Neural progenitor cell (in vitro differentiated cells): ENCODE data around the gene TMEM266. TPM values are rescaled to one million over a fixed set of nuclear protein-coding genes. Genes with fewer than 3 reads are reported as not detected.
"Not testable (repeated sequence)": the region's sequence is repeated elsewhere in the genome, so short reads cannot be mapped to it uniquely, and the experiment has no call there.

Experiments
- DNase-seq: peaks from one replicate; pipeline ENCODE4 v3.0.0-alpha.2; 2016; ENCODE audit warnings: low spot score
- H2AFZ ChIP-seq: fragments of 200-600 bp; sonication (generic); replicated peaks from 2 replicates; pipeline ENCODE4 v1.6.1; 2016; ENCODE audit warnings: antibody characterized with exemption
- H3F3A ChIP-seq: fragments of 200-600 bp; sonication (generic); 2 replicates; pipeline ENCODE4 v1.6.1; 2016; ENCODE audit warnings: antibody characterized with exemption, low read depth
- H3K27ac ChIP-seq: fragments of 200-600 bp; sonication (generic); 2 replicates; pipeline ENCODE4 v1.5.1; 2016; ENCODE audit warnings: mild to moderate bottlenecking
- H3K27me3 ChIP-seq: fragments of 200-600 bp; sonication (generic); 2 replicates; pipeline ENCODE4 v1.6.1; 2016; ENCODE audit warnings: mild to moderate bottlenecking, moderate library complexity
- H3K36me3 ChIP-seq: fragments of 200-600 bp; sonication (generic); 2 replicates; pipeline ENCODE4 v1.5.1; 2016
- H3K4me1 ChIP-seq: fragments of 200-600 bp; sonication (generic); 2 replicates; pipeline ENCODE4 v1.6.1; 2016; ENCODE audit warnings: mixed run types
- H3K4me2 ChIP-seq: fragments of 200-600 bp; sonication (generic); 2 replicates; pipeline ENCODE4 v1.6.1; 2016
- H3K4me3 ChIP-seq: fragments of 200-600 bp; sonication (generic); 2 replicates; pipeline ENCODE4 v1.5.1; 2016
- H3K79me2 ChIP-seq: fragments of 200-600 bp; sonication (generic); 2 replicates; pipeline ENCODE4 v1.6.1; 2016; ENCODE audit warnings: low read depth
- H3K9ac ChIP-seq: fragments of 200-600 bp; sonication (generic); 2 replicates; pipeline ENCODE4 v1.6.1; 2016
- H3K9me3 ChIP-seq: fragments of 200-600 bp; sonication (generic); 2 replicates; pipeline ENCODE4 v1.5.1; 2016; ENCODE audit warnings: low read depth
- H4K20me1 ChIP-seq: fragments of 200-600 bp; sonication (generic); 2 replicates; pipeline ENCODE4 v1.6.1; 2016; ENCODE audit warnings: low read depth
- H3K27ac Mint-ChIP-seq: 3 replicates; pipeline ENCODE4 v1.8.0; 2021; ENCODE audit warnings: mixed read lengths
- H3K27me3 Mint-ChIP-seq: 2 replicates; pipeline ENCODE4 v1.8.0; 2022; ENCODE audit warnings: low read depth, mild to moderate bottlenecking, inconsistent platforms, moderate library complexity, mixed read lengths; ENCODE audit not compliant: insufficient read depth
- H3K36me3 Mint-ChIP-seq: 3 replicates; pipeline ENCODE4 v1.8.0; 2021; ENCODE audit warnings: mixed read lengths
- H3K4me1 Mint-ChIP-seq: 3 replicates; pipeline ENCODE4 v1.8.0; 2021; ENCODE audit warnings: mixed read lengths
- H3K4me3 Mint-ChIP-seq: 3 replicates; pipeline ENCODE4 v1.8.0; 2021; ENCODE audit warnings: mild to moderate bottlenecking, moderate library complexity, mixed read lengths
- H3K9me3 Mint-ChIP-seq: 3 replicates; pipeline ENCODE4 v1.8.0; 2020; ENCODE audit warnings: mixed read lengths
- EZH2 ChIP-seq: fragments of 200-600 bp; sonication (generic); IDR thresholded peaks from 2 replicates; pipeline ENCODE4 v1.6.1; 2017; ENCODE audit warnings: antibody characterized with exemption, mild to moderate bottlenecking, moderate library complexity
- EZH2phosphoT487 ChIP-seq: fragments of 200-600 bp; sonication (generic); IDR thresholded peaks from 2 replicates; pipeline ENCODE4 v1.6.1; 2017; ENCODE audit warnings: antibody characterized with exemption
- total RNA-seq: library from RNA; depleted of rRNA; stranded (reverse); fragments of >200 nt; gene quantifications from 2 replicates; pipeline ENCODE4 v1.2.3, GENCODE V29; 2015; ENCODE audit warnings: low replicate concordance
- TF ChIP-seq, protein P1 (sequence below): fragments of 200-600 bp; sonication (generic); IDR thresholded peaks from 2 replicates; pipeline ENCODE4 v1.5.1; 2017; ENCODE audit warnings: antibody characterized with exemption, mild to moderate bottlenecking

The TMEM266 gene
- total RNA-seq, 1 donor from 2014 or later, result 0.43 TPM

GRCh38 chr15:76034111-76034510 is 25.7 kb upstream of the TMEM266 start:
- TF ChIP-seq EZH2 (no peak), EZH2phosphoT487 (no peak)
- TF ChIP-seq, protein P1, sequence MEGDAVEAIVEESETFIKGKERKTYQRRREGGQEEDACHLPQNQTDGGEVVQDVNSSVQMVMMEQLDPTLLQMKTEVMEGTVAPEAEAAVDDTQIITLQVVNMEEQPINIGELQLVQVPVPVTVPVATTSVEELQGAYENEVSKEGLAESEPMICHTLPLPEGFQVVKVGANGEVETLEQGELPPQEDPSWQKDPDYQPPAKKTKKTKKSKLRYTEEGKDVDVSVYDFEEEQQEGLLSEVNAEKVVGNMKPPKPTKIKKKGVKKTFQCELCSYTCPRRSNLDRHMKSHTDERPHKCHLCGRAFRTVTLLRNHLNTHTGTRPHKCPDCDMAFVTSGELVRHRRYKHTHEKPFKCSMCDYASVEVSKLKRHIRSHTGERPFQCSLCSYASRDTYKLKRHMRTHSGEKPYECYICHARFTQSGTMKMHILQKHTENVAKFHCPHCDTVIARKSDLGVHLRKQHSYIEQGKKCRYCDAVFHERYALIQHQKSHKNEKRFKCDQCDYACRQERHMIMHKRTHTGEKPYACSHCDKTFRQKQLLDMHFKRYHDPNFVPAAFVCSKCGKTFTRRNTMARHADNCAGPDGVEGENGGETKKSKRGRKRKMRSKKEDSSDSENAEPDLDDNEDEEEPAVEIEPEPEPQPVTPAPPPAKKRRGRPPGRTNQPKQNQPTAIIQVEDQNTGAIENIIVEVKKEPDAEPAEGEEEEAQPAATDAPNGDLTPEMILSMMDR, result no peak
- Histone ChIP-seq H4K20me1 (no peaks in the 10 kb centered on the region), H3K9me3 (no peaks in the 10 kb centered on the region), H3K4me1 (peaks cover 32% of the 10 kb centered on the region), H2AFZ (no peak overlapping the region), H3K27me3 (no peaks in the 10 kb centered on the region), H3F3A (no peaks in the 10 kb centered on the region), H3K36me3 (no peaks in the 10 kb centered on the region), H3K79me2 (no peaks in the 10 kb centered on the region), H3K4me3 (no peak overlapping the region), H3K4me2 (peak overlapping the region; percentile 7), H3K27ac (no peak overlapping the region), H3K9ac (no peak overlapping the region)
- no peak overlapping the region for H3K27ac Mint-ChIP-seq
- H3K4me1 Mint-ChIP-seq, result peaks cover 18% of the 10 kb centered on the region
- H3K4me3 Mint-ChIP-seq, result no peak overlapping the region
- peaks cover 2% of the 10 kb centered on the region for H3K27me3 Mint-ChIP-seq
- H3K9me3 Mint-ChIP-seq, result peaks cover 7% of the 10 kb centered on the region
- H3K36me3 Mint-ChIP-seq, result no peaks in the 10 kb centered on the region
- no peak for DNase-seq

DNA sequence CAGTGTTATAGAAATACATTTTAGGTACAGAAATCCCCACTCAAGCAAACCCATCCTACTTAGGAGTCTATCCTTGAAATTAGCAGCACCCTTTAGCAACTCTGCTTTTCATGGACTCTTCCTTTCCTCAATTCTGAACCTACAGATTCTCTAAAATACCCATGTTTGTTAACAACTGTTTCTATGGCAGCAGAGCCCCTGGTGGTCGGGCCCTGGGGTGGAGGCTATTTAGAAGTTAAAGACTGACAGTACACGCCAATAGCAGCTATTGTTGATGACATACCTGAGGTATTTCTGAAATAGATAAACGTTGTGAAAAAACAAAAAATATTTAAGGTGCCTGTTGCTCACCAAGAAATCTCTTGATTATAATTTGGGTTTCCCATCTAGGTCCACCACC is 24.2 kb upstream of the TMEM266 start:
- Histone ChIP-seq H4K20me1 (no peaks in the 10 kb centered on the region), H3K79me2 (no peaks in the 10 kb centered on the region), H2AFZ (peak overlapping the region; percentile 47), H3K36me3 (no peaks in the 10 kb centered on the region), H3K9me3 (no peaks in the 10 kb centered on the region), H3K4me3 (no peak overlapping the region), H3K27me3 (no peaks in the 10 kb centered on the region), H3K4me2 (peak overlapping the region; percentile 6), H3K9ac (no peak overlapping the region), H3K4me1 (peaks cover 32% of the 10 kb centered on the region), H3F3A (no peaks in the 10 kb centered on the region), H3K27ac (no peak overlapping the region)
- TF ChIP-seq, protein P1, result peak; percentile 28
- no peak for TF ChIP-seq EZH2
- H3K36me3 Mint-ChIP-seq, result no peaks in the 10 kb centered on the region
- peaks cover 18% of the 10 kb centered on the region for H3K4me1 Mint-ChIP-seq
- H3K9me3 Mint-ChIP-seq, result peaks cover 4% of the 10 kb centered on the region
- H3K4me3 Mint-ChIP-seq, result no peak overlapping the region
- peak; percentile 18 for DNase-seq
- no peaks in the 10 kb centered on the region for H3K27me3 Mint-ChIP-seq
- peak overlapping the region; percentile 34 for H3K27ac Mint-ChIP-seq

- H3K4me3 Mint-ChIP-seq, result no peak overlapping the region
- H3K27me3 ChIP-seq, result no peaks in the 10 kb centered on the region
- H3K79me2 ChIP-seq, result no peaks in the 10 kb centered on the region
- peaks cover 26% of the 10 kb centered on the region for H3K4me1 ChIP-seq
- no peak overlapping the region for H3K27ac ChIP-seq
- no peak overlapping the region for H3K9ac ChIP-seq
- H3K4me3 ChIP-seq, result no peak overlapping the region
- TF ChIP-seq EZH2phosphoT487, result no peak
- TF ChIP-seq, protein P1, result no peak
- TF ChIP-seq EZH2, result no peak
- H3K4me2 ChIP-seq, result no peak overlapping the region
- H3K9me3 Mint-ChIP-seq, result peaks cover 14% of the 10 kb centered on the region
- no peak overlapping the region for H3K27ac Mint-ChIP-seq
- no peak for DNase-seq
- peaks cover 10% of the 10 kb centered on the region for H3K9me3 ChIP-seq
- H4K20me1 ChIP-seq, result no peaks in the 10 kb centered on the region
- no peaks in the 10 kb centered on the region for H3F3A ChIP-seq
- no peaks in the 10 kb centered on the region for H3K36me3 Mint-ChIP-seq
- no peaks in the 10 kb centered on the region for H3K36me3 ChIP-seq
- peaks cover 18% of the 10 kb centered on the region for H3K4me1 Mint-ChIP-seq
- H2AFZ ChIP-seq, result no peak overlapping the region
- no peaks in the 10 kb centered on the region for H3K27me3 Mint-ChIP-seq
Measured at GRCh38 chr15:76038512-76038911, 21.3 kb upstream of the TMEM266 start.

GRCh38 chr15:76054201-76054600 is 5.6 kb upstream of the TMEM266 start:
- H3K4me1 ChIP-seq, H4K20me1 ChIP-seq, H3K4me3 ChIP-seq, H3K36me3 ChIP-seq, H3K27me3 Mint-ChIP-seq, H3K9me3 Mint-ChIP-seq, H3K79me2 ChIP-seq, H2AFZ ChIP-seq, H3K27ac Mint-ChIP-seq, DNase-seq, H3K27ac ChIP-seq, H3K4me2 ChIP-seq, H3K4me1 Mint-ChIP-seq, H3K4me3 Mint-ChIP-seq, H3K9me3 ChIP-seq, H3K36me3 Mint-ChIP-seq, H3K9ac ChIP-seq: not testable (repeated sequence)
- Histone ChIP-seq H3F3A (peaks cover 14% of the 10 kb centered on the region), H3K27me3 (peaks cover 17% of the 10 kb centered on the region)
